Kidney epithelial cell (primary cell): ENCODE data around the gene NFIB. TPM values are rescaled to one million over a fixed set of nuclear protein-coding genes. Genes with fewer than 3 reads are reported as not detected.

Experiments
- DNase-seq: peaks from one replicate; pipeline ENCODE4 v3.0.0-alpha.2; 2010; ENCODE audit warnings: low read depth
- H3K27me3 ChIP-seq: 2 replicates; pipeline ENCODE4 v1.6.0; 2011; ENCODE audit warnings: low read length; ENCODE audit not compliant: control insufficient read depth, insufficient read depth
- H3K36me3 ChIP-seq: 2 replicates; pipeline ENCODE4 v1.5.1; 2011; ENCODE audit warnings: low read length; ENCODE audit not compliant: control insufficient read depth, insufficient read depth
- H3K4me3 ChIP-seq: 2 replicates; pipeline ENCODE4 v1.5.1; 2011; ENCODE audit warnings: low read depth, mild to moderate bottlenecking, control low read depth, low read length
- CTCF ChIP-seq: IDR thresholded peaks from 2 replicates; pipeline ENCODE4 v1.5.1; 2011; ENCODE audit warnings: mild to moderate bottlenecking, moderate library complexity, low read length, control low read depth, inconsistent platforms; ENCODE audit not compliant: insufficient read depth, poor library complexity, severe bottlenecking
- total RNA-seq: library from RNA; depleted of rRNA; stranded (reverse); fragments of >200 nt; gene quantifications from 2 replicates; pipeline ENCODE4 v1.2.3, GENCODE V29; 2015

Gene NFIB
- total RNA-seq, 1 donor from 2014 or later, result 3.3 TPM

GRCh38 chr9:14251154-14252071, 62.5 kb downstream of the NFIB start:
- H3K27me3 ChIP-seq, result no peaks in the 10 kb centered on the region
- DNase-seq, result peak; percentile 60
- H3K36me3 ChIP-seq, result no peaks in the 10 kb centered on the region
- no peak for TF ChIP-seq CTCF
- no peak overlapping the region for H3K4me3 ChIP-seq

DNA sequence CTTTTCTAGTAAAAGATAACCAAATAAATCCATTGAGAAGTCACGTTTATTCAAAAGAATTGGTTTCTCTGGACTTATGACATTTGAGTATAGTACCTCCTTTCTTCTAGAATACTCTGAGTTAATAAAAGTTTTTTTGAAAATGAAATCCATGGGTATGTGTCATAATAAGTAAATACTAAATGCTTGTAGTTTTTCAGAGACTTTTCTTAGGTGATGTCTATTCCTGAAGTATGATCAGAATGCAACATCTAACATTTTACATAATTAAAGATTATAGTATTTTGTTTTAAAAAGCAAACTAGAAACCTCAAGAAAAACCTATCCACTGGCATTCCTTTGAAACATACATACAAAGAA, 63.2 kb downstream of the NFIB start:
- Histone ChIP-seq H3K4me3 (no peak overlapping the region), H3K27me3 (no peaks in the 10 kb centered on the region), H3K36me3 (no peaks in the 10 kb centered on the region)
- no peak for TF ChIP-seq CTCF
- DNase-seq, result no peak

DNA sequence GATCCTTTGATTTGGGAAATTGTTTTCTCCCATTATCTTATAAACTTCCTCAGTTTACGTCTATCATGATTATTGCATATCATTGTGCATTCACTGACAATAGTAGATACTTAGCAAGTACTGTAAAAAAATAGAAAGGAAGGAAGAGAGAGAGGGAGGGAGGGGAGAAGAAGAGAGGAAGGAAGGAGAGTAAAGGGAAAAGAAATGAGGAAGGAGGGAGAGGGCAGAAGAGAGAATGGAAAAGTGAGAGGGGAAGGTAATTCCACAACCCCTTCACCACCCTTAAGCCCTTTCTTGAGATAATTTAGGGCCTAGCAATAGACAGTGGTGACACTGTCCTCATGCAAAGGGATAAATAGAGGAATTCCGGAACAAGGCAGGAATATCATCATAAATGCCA, 64.4 kb downstream of the NFIB start:
- no peak for TF ChIP-seq CTCF
- no peak for DNase-seq
- no peaks in the 10 kb centered on the region for H3K36me3 ChIP-seq
- no peak overlapping the region for H3K4me3 ChIP-seq
- no peaks in the 10 kb centered on the region for H3K27me3 ChIP-seq

DNA sequence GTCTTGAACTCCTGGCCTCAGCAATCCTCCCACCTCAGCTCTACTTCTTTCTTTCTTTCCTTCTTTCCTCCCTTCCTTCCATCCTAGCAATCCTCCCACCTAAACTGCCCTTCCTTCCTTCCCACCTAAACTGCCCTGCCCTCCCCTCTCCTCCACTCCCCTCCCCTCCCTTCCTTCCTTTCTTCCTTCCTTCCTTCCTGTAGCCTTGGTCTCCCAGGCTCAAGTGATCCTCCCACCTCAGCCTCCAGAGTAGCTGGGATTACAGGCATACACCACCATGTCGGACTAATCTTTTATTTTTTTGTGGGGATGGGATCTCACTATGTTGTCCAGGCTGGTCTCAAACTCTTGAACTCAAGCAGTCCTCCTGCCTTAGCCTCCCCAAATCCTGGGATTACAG, 65.8 kb downstream of the NFIB start:
- TF ChIP-seq CTCF, result no peak

GRCh38 chr9:14247577-14247976, 66.4 kb downstream of the NFIB start:
- Histone ChIP-seq H3K4me3 (no peak overlapping the region), H3K27me3 (no peaks in the 10 kb centered on the region), H3K36me3 (no peaks in the 10 kb centered on the region)
- DNase-seq, result no peak
- TF ChIP-seq CTCF, result no peak

More for the DNA sequence above, 65.8 kb downstream of the NFIB start:
- Histone ChIP-seq H3K4me3 (no peak overlapping the region), H3K36me3 (no peaks in the 10 kb centered on the region), H3K27me3 (no peaks in the 10 kb centered on the region)
- no peak for DNase-seq

- no peaks in the 10 kb centered on the region for H3K36me3 ChIP-seq
- no peak overlapping the region for H3K4me3 ChIP-seq
- no peak for TF ChIP-seq CTCF
- no peak for DNase-seq
- H3K27me3 ChIP-seq, result no peaks in the 10 kb centered on the region
Observed at GRCh38 chr9:14246951-14247350, 67.0 kb downstream of the NFIB start.
